Thoracic aorta (tissue), 2 donors: ENCODE measurements around the gene ELL. TPM values are rescaled to one million over a fixed set of nuclear protein-coding genes. Genes with fewer than 3 reads are reported as not detected.

Experiments used
- ATAC-seq: fragments of 150-250 bp; one replicate; pipeline ENCODE4 v1.8.0; 2017; ENCODE audit warnings: low read depth; ENCODE audit not compliant: insufficient number of reproducible peaks, low FRiP score
- DNase-seq: peaks from one replicate; pipeline ENCODE4 v3.0.0-alpha.2; 2020; ENCODE audit warnings: low spot score
- H3K27ac ChIP-seq, 2 donors: fragments of 200-600 bp; sonication (generic); 1 replicate in 1 of 2; 2 replicates in 1 of 2; pipeline ENCODE4 v1.5.1; 2016; ENCODE audit warnings: mild to moderate bottlenecking in 2 of 2, moderate library complexity in 2 of 2
- H3K27me3 ChIP-seq: fragments of 200-600 bp; sonication (generic); replicated peaks from 2 replicates; pipeline ENCODE4 v1.6.0; 2016; ENCODE audit warnings: mild to moderate bottlenecking; ENCODE audit not compliant: insufficient read depth
- H3K36me3 ChIP-seq: fragments of 200-600 bp; sonication (generic); one replicate; pipeline ENCODE4 v1.5.1; 2016
- H3K4me1 ChIP-seq, 2 donors: fragments of 200-600 bp; sonication (generic); 1 replicate in 1 of 2; 2 replicates in 1 of 2; pipeline versions ENCODE4 v1.5.1 to v1.6.0; 2016; ENCODE audit warnings: low read depth in 2 of 2, mild to moderate bottlenecking in 1 of 2; ENCODE audit not compliant: control insufficient read depth in 1 of 2
- H3K4me3 ChIP-seq: fragments of 200-600 bp; sonication (generic); 2 replicates; pipeline ENCODE4 v1.5.1; 2016; ENCODE audit warnings: mild to moderate bottlenecking
- H3K9me3 ChIP-seq: fragments of 200-600 bp; sonication (generic); 2 replicates; pipeline ENCODE4 v1.5.1; 2016
- CTCF ChIP-seq: fragments of 200-600 bp; sonication (generic); IDR thresholded peaks from one replicate; pipeline ENCODE4 v1.5.1; 2019; ENCODE audit warnings: antibody characterized with exemption
- total RNA-seq, 2 donors: library from RNA; depleted of rRNA; stranded (reverse); fragments of >200 nt; gene quantifications; one replicate each; pipeline versions ENCODE4 v1.1.0 to v1.2.3, GENCODE V29; 2016

Gene ELL
- total RNA-seq, 2 donors from 2014 or later = 28.3 to 35.0 TPM

- no peak overlapping the region for H3K4me3 ChIP-seq
- ATAC-seq (no peak), DNase-seq (no peak)
- no peak for TF ChIP-seq CTCF
- no peaks in the 10 kb centered on the region for H3K36me3 ChIP-seq
- H3K27ac ChIP-seq = peak overlapping the region; percentile 15 to 54
- peaks cover 45 to 68% of the 10 kb centered on the region in 2 donors for H3K4me1 ChIP-seq
- no peaks in the 10 kb centered on the region for H3K9me3 ChIP-seq
- no peaks in the 10 kb centered on the region for H3K27me3 ChIP-seq
Observed at GRCh38 chr19:18477974-18478373, 43.9 kb downstream of the ELL start.

- no peak overlapping the region for H3K27ac ChIP-seq
- DNase-seq = no peak
Observed at GRCh38 chr19:18477042-18477779, 44.7 kb downstream of the ELL start.

GRCh38 chr19:18476507-18477041 is 45.3 kb downstream of the ELL start:
- H3K4me3 ChIP-seq = no peak overlapping the region
- TF ChIP-seq CTCF = no peak
- ATAC-seq (no peak), DNase-seq (no peak)
- H3K4me1 ChIP-seq = peaks cover 45 to 63% of the 10 kb centered on the region in 2 donors
- no peak overlapping the region for H3K27ac ChIP-seq
- H3K27me3 ChIP-seq = no peaks in the 10 kb centered on the region
- peaks cover 7% of the 10 kb centered on the region for H3K36me3 ChIP-seq
- H3K9me3 ChIP-seq = no peaks in the 10 kb centered on the region

More at GRCh38 chr19:18477042-18477779, 44.7 kb downstream of the ELL start:
- no peaks in the 10 kb centered on the region for H3K9me3 ChIP-seq
- no peaks in the 10 kb centered on the region for H3K27me3 ChIP-seq
- H3K4me3 ChIP-seq = no peak overlapping the region
- peaks cover 45 to 63% of the 10 kb centered on the region in 2 donors for H3K4me1 ChIP-seq
- ATAC-seq = no peak
- peaks cover 4% of the 10 kb centered on the region for H3K36me3 ChIP-seq
- no peak for TF ChIP-seq CTCF

- H3K36me3 ChIP-seq = peaks cover 12% of the 10 kb centered on the region
- H3K27ac ChIP-seq = no peak overlapping the region
- no peak for DNase-seq
- no peak for TF ChIP-seq CTCF
- no peaks in the 10 kb centered on the region for H3K9me3 ChIP-seq
- no peak for ATAC-seq
- no peaks in the 10 kb centered on the region for H3K27me3 ChIP-seq
- no peak overlapping the region for H3K4me3 ChIP-seq
- peaks cover 42 to 58% of the 10 kb centered on the region in 2 donors for H3K4me1 ChIP-seq
Observed at GRCh38 chr19:18475762-18476331, 46.0 kb downstream of the ELL start.

GRCh38 chr19:18475004-18475453 is 46.8 kb downstream of the ELL start:
- H3K27me3 ChIP-seq = no peaks in the 10 kb centered on the region
- no peak for ATAC-seq
- no peak overlapping the region for H3K4me3 ChIP-seq
- no peaks in the 10 kb centered on the region for H3K9me3 ChIP-seq
- no peak for TF ChIP-seq CTCF
- peaks cover 34 to 57% of the 10 kb centered on the region in 2 donors for H3K4me1 ChIP-seq
- H3K36me3 ChIP-seq = peaks cover 17% of the 10 kb centered on the region
- H3K27ac ChIP-seq = no peak overlapping the region
- no peak for DNase-seq
